Ovary (tissue), 9 donors: ENCODE measurements around the gene CSGALNACT2. TPM values are rescaled to one million over a fixed set of nuclear protein-coding genes. Genes with fewer than 3 reads are reported as not detected.

Experiments
- DNase-seq, 5 donors: peaks; one replicate each; pipeline ENCODE4 v3.0.0-alpha.2; 2019 to 2020
- H3K27ac ChIP-seq, 2 donors: fragments of 200-600 bp; one replicate each; pipeline versions ENCODE4 v1.5.1 to v1.8.0; 2019 to 2022
- H3K27me3 ChIP-seq: fragments of 200-600 bp; one replicate; pipeline ENCODE4 v1.8.0; 2022
- H3K36me3 ChIP-seq: fragments of 200-600 bp; sonication (generic); one replicate; pipeline ENCODE4 v1.5.1; 2019
- H3K4me1 ChIP-seq: one replicate; pipeline ENCODE4 v1.8.1; 2013; ENCODE audit warnings: mild to moderate bottlenecking, moderate library complexity; ENCODE audit not compliant: insufficient read depth
- H3K4me3 ChIP-seq: fragments of 200-600 bp; sonication (generic); one replicate; pipeline ENCODE4 v1.5.1; 2017
- H3K9me3 ChIP-seq, 2 donors: fragments of 200-600 bp in 1 of 2; sonication (generic) in 1 of 2; one replicate each; pipeline versions ENCODE4 v1.5.1 to v1.8.1; 2013 to 2019; ENCODE audit warnings: mild to moderate bottlenecking in 1 of 2, moderate library complexity in 1 of 2
- EP300 ChIP-seq: sonication (generic); formaldehyde crosslinking; IDR thresholded peaks from one replicate; pipeline ENCODE4 v1.6.1; 2017; ENCODE audit warnings: antibody characterized with exemption
- POLR2A ChIP-seq: fragments of 450-650 bp; IDR thresholded peaks from one replicate; pipeline ENCODE4 v1.6.1; 2017; ENCODE audit warnings: antibody characterized with exemption, mild to moderate bottlenecking, moderate library complexity
- WGBS, 3 donors: extraction: QIAGEN DNeasy Blood & Tissue Kit in 1 of 3; methylation state at CpG; one replicate each; pipeline versions ENCODE4 v1.1.5 to v1.1.7; 2013 to 2017; 5-methylcytosine and 5-hydroxymethylcytosine counted together
- intact Hi-C, 4 donors: fragments of 100-400 bp; cut with DNase I; formaldehyde crosslinking; loops; one replicate each; pipeline versions ENCODE4 v1.11.0 to v1.15.1; 2022 to 2023
- polyA plus RNA-seq, 2 donors: library from polyadenylated mRNA; stranded (reverse); fragments of 200-250 nt in 1 of 2; fragments of 350-450 nt in 1 of 2; fragmentation: Illumina TruSeq in 1 of 2; extraction: RNeasy Lipid Tissue Mini Kit (QIAGEN cat#74804) in 1 of 2; gene quantifications; one replicate each; pipeline ENCODE4 v1.2.3, GENCODE V29; 2013 to 2014
- total RNA-seq, 7 donors: library from RNA; depleted of rRNA in 2 of 7; stranded (reverse); fragments of >200 nt in 2 of 7; fragmentation: NEBNext Ultra II Directional in 3 of 7; extraction: Animal tissue kit (Norgen Biotek cat#: 25700) in 3 of 7; gene quantifications; one replicate each; pipeline versions ENCODE4 v1.1.0 to v1.2.4, GENCODE V29; 2016 to 2023
- TF ChIP-seq, protein P1 (sequence below), 3 donors: fragments of 450-650 bp in 2 of 3; fragments of 200-600 bp in 1 of 3; IDR thresholded peaks; one replicate each; pipeline versions ENCODE4 v1.5.1 to v1.8.0; 2016 to 2022; ENCODE audit warnings: antibody characterized with exemption in 3 of 3, mild to moderate bottlenecking in 1 of 3
- donor health status: DM: no; HTN: no; CAD: no; lungs with moderate emphysema.
- donor health status: DM: no; HTN: no; CAD: no.
- donor health status: Bipolar disorder and iron deficiency.
- donor health status: DM: yes; HTN: yes; CAD: no.
- donor health status: DM: no; HTN: no; CAD: no.
- donor health status: DM: yes; HTN: yes; CAD: no.

CSGALNACT2 gene
- total and polyA plus RNA-seq, 9 donors: 14.8 to 27.2 (median 21.8) TPM

DNA sequence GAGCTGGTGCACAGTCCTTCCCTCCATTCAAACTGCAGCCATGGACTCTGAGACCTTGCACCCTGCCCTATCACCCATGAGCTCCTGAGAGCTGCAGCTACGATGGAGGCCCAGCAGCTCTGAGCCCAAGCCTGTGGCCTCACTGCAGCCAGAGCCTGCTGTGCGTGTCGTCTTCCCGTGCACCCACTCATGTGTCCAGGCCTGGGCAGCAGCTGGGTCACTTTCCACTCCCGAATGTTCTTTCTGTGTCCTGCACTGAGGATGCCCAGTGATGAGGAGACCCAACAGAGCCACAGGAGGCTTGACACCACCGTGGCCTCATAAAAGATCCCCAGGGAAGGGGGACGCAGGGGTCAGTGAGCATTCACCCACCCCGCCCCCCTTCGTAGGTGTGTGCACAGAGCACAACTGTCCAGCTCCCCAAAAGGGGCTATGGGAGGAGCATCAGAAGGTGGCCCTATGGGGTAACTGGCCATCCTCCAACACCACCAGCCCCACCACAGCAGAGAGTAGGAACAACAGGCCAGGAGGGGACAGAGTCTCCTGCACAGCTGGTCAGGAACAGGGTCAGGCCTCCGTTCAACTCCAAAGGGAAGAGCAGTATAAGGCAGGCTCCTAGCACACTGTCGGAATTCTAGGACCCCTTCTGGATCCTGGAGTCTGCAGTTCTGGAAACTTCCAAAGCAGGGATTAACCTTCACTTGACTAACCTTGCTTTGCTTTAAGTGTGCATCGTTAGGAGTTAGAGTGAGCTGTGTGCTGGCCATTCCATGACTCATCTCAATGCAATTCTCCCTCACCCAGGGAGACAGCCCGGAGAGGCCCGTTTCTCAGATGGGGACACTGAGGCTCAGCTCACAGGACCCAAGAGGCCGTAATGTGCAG, 76.1 kb downstream of the CSGALNACT2 start:
- Histone ChIP-seq H3K27ac (no peak overlapping the region), H3K4me3 (no peak overlapping the region), H3K36me3 (no peaks in the 10 kb centered on the region), H3K4me1 (no peaks in the 10 kb centered on the region), H3K9me3 (no peaks in the 10 kb centered on the region), H3K27me3 (no peaks in the 10 kb centered on the region)
- intact Hi-C loops: no loop called here
- TF ChIP-seq, protein P1, sequence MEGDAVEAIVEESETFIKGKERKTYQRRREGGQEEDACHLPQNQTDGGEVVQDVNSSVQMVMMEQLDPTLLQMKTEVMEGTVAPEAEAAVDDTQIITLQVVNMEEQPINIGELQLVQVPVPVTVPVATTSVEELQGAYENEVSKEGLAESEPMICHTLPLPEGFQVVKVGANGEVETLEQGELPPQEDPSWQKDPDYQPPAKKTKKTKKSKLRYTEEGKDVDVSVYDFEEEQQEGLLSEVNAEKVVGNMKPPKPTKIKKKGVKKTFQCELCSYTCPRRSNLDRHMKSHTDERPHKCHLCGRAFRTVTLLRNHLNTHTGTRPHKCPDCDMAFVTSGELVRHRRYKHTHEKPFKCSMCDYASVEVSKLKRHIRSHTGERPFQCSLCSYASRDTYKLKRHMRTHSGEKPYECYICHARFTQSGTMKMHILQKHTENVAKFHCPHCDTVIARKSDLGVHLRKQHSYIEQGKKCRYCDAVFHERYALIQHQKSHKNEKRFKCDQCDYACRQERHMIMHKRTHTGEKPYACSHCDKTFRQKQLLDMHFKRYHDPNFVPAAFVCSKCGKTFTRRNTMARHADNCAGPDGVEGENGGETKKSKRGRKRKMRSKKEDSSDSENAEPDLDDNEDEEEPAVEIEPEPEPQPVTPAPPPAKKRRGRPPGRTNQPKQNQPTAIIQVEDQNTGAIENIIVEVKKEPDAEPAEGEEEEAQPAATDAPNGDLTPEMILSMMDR (IDR thresholded peaks at IDR 0.05): no peak
- TF ChIP-seq EP300 (no peak), POLR2A (no peak)
- 74 to 80% (median 76%) methylated on average over 13 to 15 of the region's 15 CpGs for WGBS, 3 donors
- DNase-seq: no peak

DNA sequence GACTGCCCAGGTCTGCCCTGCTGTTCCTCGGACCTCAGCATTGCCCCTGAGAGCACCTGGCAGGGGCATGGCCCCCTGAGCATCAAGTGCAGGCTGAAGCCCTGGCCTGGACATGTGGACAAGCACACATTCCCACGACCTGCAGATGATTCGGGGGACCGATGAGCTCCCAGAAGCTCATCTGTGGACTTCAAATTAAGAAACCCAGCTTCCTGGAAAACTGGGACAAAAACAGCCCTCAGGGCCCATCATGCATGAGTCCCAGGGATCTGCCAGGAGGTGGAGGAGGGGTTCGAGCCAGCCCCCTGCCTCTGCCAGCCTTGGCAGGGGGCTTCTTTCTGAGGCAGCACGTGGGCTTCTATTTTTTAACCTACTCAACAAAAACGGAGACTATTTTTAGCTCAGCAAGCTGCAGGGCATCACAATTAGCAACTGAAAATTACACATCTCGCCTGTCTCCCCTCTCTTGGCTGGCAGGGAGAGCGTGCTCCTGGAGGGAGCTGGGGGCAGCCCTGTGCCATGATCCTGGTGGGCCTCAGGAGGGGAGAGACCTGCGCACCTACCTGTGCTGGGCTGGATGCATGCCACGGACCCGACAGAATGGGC, 76.8 kb downstream of the CSGALNACT2 start:
- Histone ChIP-seq H3K36me3 (no peaks in the 10 kb centered on the region), H3K27ac (no peak overlapping the region), H3K4me1 (no peaks in the 10 kb centered on the region), H3K9me3 (no peaks in the 10 kb centered on the region), H3K4me3 (no peak overlapping the region), H3K27me3 (no peaks in the 10 kb centered on the region)
- 30 to 52% (median 47%) methylated on average over 12 of the region's 12 CpGs for WGBS, 3 donors
- intact Hi-C loops: no loop called here
- TF ChIP-seq, protein P1 (IDR thresholded peaks at IDR 0.05): no peak
- TF ChIP-seq POLR2A (no peak), EP300 (no peak)
- DNase-seq: no peak

DNA sequence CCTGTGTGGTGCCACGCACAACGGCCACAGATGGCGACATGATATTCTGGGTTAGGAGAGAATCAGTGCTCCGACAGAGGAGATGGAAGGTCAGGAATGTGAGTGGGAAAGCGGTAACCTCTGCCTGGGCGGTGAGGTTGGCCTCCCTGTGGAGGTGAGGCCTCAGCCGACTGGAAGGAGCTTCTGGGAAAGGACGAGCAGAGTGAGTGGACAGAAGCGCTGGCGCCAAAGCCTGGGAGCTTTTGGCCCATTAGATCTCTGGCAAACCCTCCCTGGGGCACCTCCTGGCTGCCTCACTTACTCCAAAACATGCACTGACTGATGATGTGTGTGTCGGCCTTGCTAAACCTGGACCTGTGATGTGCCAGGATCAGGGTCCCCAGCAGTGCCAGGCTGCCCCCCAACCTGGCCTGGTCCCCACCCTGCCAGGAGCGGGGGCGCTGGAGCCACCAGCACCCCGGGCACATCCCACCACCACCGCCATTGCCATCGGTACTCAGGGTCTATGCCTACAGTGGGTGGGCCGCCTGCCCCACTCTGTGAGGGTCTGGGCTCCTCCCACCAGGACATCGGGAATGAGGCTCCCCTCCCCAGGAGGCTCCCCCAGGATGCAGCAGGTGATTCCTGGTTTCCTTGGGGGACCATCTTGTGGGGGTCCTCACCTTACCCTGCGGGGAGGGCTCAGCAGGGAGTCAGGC, 77.7 kb downstream of the CSGALNACT2 start:
- no peak for DNase-seq
- Histone ChIP-seq H3K4me1 (no peaks in the 10 kb centered on the region), H3K9me3 (no peaks in the 10 kb centered on the region), H3K4me3 (no peak overlapping the region), H3K36me3 (no peaks in the 10 kb centered on the region), H3K27ac (no peak overlapping the region), H3K27me3 (no peaks in the 10 kb centered on the region)
- intact Hi-C loops: no loop called here
- TF ChIP-seq POLR2A: no peak
- WGBS, 3 donors: 80 to 85% (median 82%) methylated on average over 18 to 19 of the region's 19 CpGs

DNA sequence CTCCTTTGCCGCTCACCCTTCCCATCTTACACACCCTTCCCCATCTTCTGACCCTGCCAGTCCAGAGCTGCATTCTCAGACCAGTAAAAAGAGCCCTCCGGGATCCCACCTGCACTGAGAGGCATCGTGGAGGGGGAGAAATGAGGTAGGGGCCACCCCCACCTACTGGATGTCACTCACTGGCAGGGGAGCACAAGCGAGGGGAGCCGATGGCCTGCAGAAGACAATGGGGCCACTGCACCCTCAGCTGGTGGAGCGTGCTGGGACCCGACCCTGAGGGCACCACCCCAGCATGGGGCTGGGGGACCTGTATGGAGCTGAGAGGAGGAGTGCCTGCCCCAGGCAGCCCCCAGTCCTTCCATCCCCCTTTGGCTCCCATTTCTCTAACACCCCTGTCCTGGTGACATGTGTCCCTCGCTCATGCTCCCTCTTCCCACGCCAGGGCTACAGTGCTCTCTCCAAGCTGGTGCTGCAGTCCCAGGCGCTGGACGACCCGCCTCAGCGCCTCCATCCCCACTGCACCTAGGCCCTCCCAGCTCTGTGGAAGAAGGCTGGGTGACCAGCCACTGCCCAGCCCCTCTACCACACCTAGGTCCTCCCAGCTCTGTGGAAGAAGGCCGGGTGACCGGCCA, 78.8 kb downstream of the CSGALNACT2 start:
- WGBS, 3 donors: 83 to 92% (median 88%) methylated on average over 15 of the region's 15 CpGs
- DNase-seq: no peak
- no peak for TF ChIP-seq POLR2A
- Histone ChIP-seq H3K4me3 (no peak overlapping the region), H3K27me3 (no peaks in the 10 kb centered on the region), H3K4me1 (no peaks in the 10 kb centered on the region), H3K27ac (no peak overlapping the region), H3K36me3 (no peaks in the 10 kb centered on the region), H3K9me3 (no peaks in the 10 kb centered on the region)
- intact Hi-C loops: no loop called here

DNA sequence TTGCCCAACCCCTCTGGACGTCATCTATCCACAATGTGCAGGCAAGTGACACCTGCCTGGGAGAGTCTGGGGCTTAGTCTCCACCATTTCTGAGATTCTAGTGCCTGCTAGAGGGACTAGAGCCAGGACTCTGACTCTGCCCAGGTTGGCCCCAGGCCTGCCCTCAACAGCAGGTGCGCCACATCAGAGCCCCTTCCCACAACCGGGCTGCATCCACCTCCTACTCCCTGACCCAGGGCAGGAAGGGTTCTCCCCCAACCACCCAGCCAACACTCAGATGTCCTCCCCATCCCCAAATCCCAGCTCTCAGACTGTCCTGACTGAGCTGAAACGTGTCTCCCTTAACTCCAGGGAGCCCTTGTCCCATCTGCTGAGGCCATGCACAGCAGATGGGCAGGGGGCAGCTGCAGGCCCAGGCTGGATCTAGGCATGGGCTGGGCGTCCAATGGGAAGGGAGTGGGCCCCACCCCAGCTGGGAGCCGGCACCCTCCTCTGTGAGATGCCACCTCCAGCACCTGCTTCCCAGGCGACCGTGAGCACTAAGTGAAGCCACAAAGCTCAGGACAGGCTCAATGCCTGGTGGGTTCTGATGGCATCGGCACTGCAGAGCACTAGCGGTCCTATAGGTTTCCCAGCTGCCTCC, 79.4 kb downstream of the CSGALNACT2 start:
- TF ChIP-seq, protein P1 (IDR thresholded peaks at IDR 0.05): no peak
- TF ChIP-seq EP300 (no peak), POLR2A (no peak)
- H3K4me1 ChIP-seq: no peaks in the 10 kb centered on the region
- 84 to 85% (median 85%) methylated on average over 9 to 10 of the region's 10 CpGs for WGBS, 3 donors
- no peak overlapping the region for H3K4me3 ChIP-seq
- no peak overlapping the region for H3K27ac ChIP-seq
- no peak for DNase-seq
- no peaks in the 10 kb centered on the region for H3K27me3 ChIP-seq
- no peaks in the 10 kb centered on the region for H3K36me3 ChIP-seq
- H3K9me3 ChIP-seq: no peaks in the 10 kb centered on the region
- intact Hi-C loops: no loop called here
